MG63 (cell line): ENCODE data around the gene MARK3. TPM values are rescaled to one million over a fixed set of nuclear protein-coding genes. Genes with fewer than 3 reads are reported as not detected.

Source experiments
- DNase-seq: peaks from one replicate; pipeline ENCODE4 v3.0.0-alpha.2; 2020
- H3K27me3 ChIP-seq: fragments of 250-450 bp; sonication (Bioruptor Pico); 2 replicates; pipeline ENCODE4 v1.5.1; 2020; ENCODE audit warnings: mild to moderate bottlenecking, moderate library complexity
- H3K36me3 ChIP-seq: fragments of 250-450 bp; sonication (Bioruptor Pico); 2 replicates; pipeline ENCODE4 v1.5.1; 2020; ENCODE audit warnings: mild to moderate bottlenecking, moderate library complexity
- H3K4me3 ChIP-seq: fragments of 250-450 bp; sonication (Bioruptor Pico); 2 replicates; pipeline ENCODE4 v1.5.1; 2020; ENCODE audit warnings: mild to moderate bottlenecking, moderate library complexity
- H3K9me3 ChIP-seq: fragments of 250-450 bp; sonication (Bioruptor Pico); 2 replicates; pipeline ENCODE4 v1.5.1; 2020; ENCODE audit warnings: mild to moderate bottlenecking, moderate library complexity
- total RNA-seq: library from RNA; depleted of rRNA; stranded (reverse); fragments of >200 nt; shearing (Covaris generic); gene quantifications from 2 replicates; pipeline ENCODE4 v1.2.3, GENCODE V29; 2014; ENCODE audit warnings: low replicate concordance

The MARK3 gene
- total RNA-seq, 1 experiment from 2014 or later, result 31.6 TPM

DNA sequence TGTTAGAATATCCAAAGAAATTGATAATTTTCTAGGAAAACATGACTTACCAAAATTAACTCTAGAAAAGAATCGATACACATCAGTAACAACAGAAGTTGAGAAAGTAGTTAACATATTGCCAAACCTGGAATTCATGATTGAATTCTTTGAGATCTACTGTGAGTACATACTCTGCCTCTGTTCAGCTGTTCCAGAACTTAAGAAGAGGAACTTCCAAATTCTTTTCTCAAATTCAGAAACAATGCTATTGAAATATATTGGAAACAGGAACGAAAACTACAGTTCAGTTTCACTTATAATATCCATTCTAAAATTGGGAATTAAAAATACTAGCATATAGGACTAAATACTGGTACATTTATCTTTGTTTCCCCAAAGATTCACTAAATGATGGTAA lies 57.9 kb downstream of the MARK3 start:
- Histone ChIP-seq H3K36me3 (no peaks in the 10 kb centered on the region; the same call in 1 of the 2 replicates), H3K27me3 (no peaks in the 10 kb centered on the region), H3K4me3 (no peak overlapping the region), H3K9me3 (no peaks in the 10 kb centered on the region)
- DNase-seq, result no peak

DNA sequence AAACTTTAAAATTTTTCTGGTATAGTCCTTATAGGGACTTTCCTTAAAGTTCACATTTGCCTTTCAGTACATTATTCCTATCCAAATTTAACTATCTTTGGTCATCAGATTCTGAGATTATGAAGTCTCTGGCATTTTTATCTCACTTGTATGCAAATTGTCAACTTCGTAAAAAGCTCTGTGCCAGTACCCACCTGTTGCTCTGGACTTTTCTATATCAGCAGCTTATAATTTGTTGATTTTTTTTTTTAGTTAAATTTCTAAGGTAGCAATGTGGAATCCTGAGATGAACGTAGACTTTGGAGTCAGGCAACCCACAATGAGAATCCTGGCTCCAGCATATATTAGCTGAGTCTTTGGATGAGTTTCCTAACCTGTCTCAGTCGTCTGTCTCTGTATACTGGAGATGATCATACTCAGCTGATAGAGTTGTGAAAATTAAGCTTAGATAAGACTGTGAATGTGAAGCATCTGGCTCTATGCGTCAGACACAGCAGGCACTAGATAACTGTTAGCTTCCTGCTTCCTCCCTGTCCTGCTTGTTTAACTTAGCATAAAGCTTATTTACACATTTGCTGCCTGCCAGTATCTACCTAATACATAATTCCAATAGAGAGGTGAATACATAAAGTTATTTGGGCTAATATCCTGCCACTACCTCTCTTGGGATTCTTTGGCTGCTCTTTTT lies 59.8 kb downstream of the MARK3 start:
- H3K36me3 ChIP-seq, result no peaks in the 10 kb centered on the region

DNA sequence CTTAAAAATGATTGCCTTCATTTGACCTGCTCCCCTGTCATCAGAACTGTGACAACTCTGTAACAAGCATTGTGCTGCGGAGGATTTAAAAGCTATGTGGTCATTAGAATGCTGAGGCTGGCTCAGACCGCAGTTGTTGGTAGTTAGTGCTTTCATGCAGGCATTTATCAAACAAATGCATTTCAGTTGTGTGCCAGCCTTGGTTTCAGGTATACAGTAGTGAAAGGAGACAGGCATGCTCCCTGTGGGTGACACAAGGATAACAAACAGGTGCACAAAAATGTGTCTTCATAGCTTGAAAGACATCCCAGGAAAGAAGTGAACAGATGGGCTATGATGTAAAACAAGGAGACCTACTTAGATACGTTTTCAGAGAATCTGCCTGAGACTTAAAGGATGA lies 60.6 kb downstream of the MARK3 start:
- H3K9me3 ChIP-seq, result no peaks in the 10 kb centered on the region
- no peaks in the 10 kb centered on the region for H3K27me3 ChIP-seq
- no peak for DNase-seq
- no peaks in the 10 kb centered on the region for H3K36me3 ChIP-seq
- no peak overlapping the region for H3K4me3 ChIP-seq

More for the DNA sequence above, 59.8 kb downstream of the MARK3 start:
- no peak for DNase-seq
- Histone ChIP-seq H3K4me3 (no peak overlapping the region), H3K9me3 (no peaks in the 10 kb centered on the region), H3K27me3 (no peaks in the 10 kb centered on the region)

DNA sequence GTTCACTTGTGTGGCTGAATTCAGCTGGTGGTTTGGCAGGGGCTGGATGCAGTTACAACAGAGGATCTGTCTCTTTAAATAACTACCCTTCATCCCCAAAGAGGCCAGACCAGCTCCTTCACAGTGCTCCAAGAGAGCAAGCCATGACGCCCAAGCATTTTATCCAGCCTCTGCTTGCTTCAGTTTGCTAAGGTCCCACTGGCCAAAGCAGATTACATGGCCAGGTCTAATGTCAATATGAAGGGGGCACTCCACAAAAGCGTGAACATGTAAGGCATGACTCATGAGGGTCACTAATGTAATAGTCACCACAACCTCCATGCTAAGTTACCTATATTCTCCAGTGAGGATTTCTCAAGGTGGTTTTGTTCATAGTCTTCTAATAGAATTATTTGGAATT lies 62.9 kb downstream of the MARK3 start:
- Histone ChIP-seq H3K27me3 (no peaks in the 10 kb centered on the region), H3K4me3 (no peak overlapping the region), H3K9me3 (no peaks in the 10 kb centered on the region), H3K36me3 (no peaks in the 10 kb centered on the region)
- DNase-seq, result no peak

DNA sequence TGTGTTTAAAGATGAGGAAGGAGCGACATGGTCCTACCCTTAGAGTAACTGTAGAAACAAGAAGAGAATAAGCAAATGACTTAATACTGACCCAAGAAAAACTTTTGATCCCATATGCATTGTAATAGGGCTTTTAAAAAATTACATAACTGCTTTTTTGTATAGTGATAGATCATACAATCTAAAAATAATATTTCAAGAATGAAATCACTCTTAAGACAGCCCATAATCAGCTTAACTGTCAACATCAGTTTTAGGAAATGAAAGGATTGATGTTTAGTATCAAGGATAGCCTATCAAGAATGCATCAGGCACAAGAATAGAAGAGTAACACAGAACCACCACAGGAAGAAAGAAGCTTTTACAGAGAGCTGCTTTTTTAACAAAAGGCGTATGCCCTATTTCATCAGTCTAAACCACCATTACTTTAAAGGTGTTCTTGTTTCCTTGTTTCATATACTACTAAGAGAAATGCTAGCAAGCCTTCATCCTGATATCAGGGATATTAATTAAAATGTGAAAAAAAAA lies 64.5 kb downstream of the MARK3 start:
- Histone ChIP-seq H3K27me3 (no peaks in the 10 kb centered on the region), H3K36me3 (0 out of 2 replicates have a peak, but pooled peaks cover under 1% of the 10 kb centered on the region), H3K9me3 (no peaks in the 10 kb centered on the region), H3K4me3 (no peak overlapping the region)
- DNase-seq, result no peak

DNA sequence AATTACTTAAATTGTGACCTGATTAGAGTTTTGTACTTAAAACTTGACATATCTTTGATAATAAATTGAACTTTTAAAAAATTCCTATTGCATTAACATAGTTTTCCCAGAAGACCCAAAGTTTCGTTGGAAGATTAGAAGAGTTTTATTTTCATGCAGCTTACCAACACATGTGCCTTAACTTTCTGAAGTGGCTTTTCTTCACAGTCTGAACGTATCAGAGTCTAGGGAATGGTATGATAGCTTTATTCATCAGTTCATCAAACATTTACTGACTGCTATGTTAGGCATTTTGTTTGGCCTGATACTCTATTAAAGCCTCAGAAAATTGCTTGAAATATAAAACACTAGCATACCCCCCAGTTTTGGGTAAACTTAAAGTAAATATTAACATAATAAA lies 65.2 kb downstream of the MARK3 start:
- H3K27me3 ChIP-seq, result no peaks in the 10 kb centered on the region
- H3K36me3 ChIP-seq, result peaks cover 2% of the 10 kb centered on the region; the same call in 1 of the 2 replicates
- H3K9me3 ChIP-seq, result no peaks in the 10 kb centered on the region
- H3K4me3 ChIP-seq, result no peak overlapping the region
- no peak for DNase-seq

DNA sequence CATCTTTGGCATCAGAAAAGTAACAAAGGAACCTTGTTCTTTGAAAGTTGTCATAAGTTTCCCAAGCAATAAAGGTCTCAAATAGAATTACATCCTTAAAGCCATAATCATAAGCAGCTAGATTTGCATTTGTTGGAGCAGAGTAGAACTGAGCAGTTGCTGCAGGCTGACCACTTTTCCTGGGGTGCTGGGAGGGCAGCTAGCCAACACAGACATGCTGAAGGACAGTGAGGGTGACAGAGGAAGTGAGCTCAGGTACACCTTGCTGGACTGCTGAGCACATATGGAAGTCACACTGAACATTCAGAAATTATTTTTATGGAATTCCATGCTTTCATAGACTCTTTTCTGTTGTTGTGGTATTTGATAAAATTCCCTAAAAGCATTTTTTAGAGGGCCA lies 66.2 kb downstream of the MARK3 start:
- DNase-seq, result no peak
- Histone ChIP-seq H3K36me3 (peaks cover 2% of the 10 kb centered on the region; the same call in 1 of the 2 replicates), H3K4me3 (no peak overlapping the region), H3K27me3 (no peaks in the 10 kb centered on the region), H3K9me3 (no peaks in the 10 kb centered on the region)

DNA sequence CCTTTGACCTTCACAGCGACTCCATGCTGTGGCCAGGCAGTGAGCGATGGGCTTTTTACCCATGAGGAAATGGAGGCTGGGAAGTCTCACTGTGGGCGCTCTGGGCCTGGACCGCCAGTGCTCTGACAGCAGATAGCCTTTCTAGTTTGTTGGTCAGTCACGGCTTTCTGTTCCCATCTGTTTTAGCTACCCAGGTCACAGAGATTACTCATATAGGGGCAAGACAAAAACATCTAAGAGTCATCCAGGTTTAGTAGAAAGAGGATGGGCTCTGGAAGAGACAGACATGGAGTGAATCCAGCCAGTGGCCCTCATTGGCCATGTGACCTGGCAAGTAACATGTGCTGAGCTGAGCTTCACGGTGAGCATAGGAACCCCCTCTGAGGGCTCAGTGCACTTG lies 68.6 kb downstream of the MARK3 start:
- no peak for DNase-seq
- H3K4me3 ChIP-seq, result no peak overlapping the region

DNA sequence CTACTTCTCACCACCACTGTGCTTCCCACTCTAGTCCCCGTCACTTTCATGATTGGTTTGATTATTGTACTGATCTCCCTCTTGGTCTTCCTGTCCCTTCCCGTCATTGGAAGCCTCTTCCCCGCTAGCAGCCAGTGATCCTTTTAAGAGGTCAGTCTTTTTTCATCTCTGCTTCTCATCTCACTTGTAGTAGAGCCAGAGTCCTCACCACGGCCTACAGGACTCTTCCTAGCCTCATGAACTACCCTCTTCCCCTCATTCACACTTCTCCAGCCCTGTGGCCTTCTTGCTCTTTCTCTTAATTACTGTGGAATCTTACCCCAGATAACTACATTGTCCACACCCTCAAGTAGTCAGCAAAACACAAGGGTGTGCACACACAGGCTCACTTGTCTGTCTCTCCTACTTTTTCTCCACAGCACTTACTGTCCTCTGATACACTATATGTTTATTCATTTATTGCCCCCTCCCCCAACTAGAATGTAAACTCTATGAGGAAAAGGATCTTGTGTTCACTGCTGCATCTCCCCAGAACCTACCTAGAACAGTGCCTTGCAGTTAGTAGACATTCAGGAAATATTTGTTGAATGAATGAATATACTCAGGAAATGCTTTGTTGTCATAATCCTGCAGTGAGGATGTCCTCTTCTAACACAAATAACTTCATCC lies 71.1 kb downstream of the MARK3 start:
- Histone ChIP-seq H3K9me3 (no peaks in the 10 kb centered on the region), H3K36me3 (peaks cover 12% of the 10 kb centered on the region), H3K27me3 (no peaks in the 10 kb centered on the region), H3K4me3 (no peak overlapping the region)
- no peak for DNase-seq

More for the DNA sequence above, 68.6 kb downstream of the MARK3 start:
- Histone ChIP-seq H3K27me3 (no peaks in the 10 kb centered on the region), H3K9me3 (no peaks in the 10 kb centered on the region), H3K36me3 (peaks cover 12% of the 10 kb centered on the region)

DNA sequence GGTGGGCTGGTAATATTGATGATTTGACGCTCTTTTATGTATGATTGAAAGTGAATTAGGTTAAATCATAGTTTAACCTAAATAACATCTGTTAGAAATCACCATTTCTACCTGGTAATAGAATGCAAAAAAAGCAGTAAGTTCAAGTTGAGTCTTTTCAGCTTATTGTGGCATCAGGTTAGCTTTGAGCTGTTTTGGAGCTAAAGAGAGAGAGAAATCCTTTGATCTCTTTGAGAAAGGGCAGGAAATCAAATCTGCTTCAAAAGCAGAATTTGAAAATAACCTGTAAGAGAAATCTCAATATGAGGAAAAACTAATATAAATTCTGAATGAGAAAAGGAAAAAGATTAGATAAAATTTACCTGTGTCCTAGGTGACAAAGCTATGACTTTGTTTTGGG lies 75.2 kb downstream of the MARK3 start:
- Histone ChIP-seq H3K4me3 (no peak overlapping the region), H3K9me3 (no peaks in the 10 kb centered on the region), H3K36me3 (peaks cover 15% of the 10 kb centered on the region), H3K27me3 (no peaks in the 10 kb centered on the region)
- DNase-seq, result no peak

DNA sequence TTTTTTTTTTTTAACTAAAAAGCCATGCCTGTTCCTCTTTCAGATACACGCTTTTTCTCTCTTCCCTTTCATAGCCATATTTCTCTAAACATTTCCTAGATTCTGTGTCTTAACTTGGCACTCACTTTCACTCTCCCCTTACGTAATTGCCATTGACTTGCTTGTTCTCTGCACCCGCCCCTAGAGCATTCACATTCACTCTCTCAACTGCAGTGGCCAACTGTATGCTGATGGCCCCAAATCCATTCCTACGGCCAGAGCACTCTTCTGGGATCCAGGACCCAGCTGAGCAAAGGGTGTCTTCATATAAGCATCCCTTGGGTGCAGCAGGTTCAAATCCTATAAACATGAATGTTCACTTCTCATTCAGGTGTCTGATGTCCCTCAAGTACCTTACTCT lies 77.9 kb downstream of the MARK3 start:
- no peaks in the 10 kb centered on the region for H3K27me3 ChIP-seq
- DNase-seq, result no peak
- peaks cover 15% of the 10 kb centered on the region for H3K36me3 ChIP-seq

DNA sequence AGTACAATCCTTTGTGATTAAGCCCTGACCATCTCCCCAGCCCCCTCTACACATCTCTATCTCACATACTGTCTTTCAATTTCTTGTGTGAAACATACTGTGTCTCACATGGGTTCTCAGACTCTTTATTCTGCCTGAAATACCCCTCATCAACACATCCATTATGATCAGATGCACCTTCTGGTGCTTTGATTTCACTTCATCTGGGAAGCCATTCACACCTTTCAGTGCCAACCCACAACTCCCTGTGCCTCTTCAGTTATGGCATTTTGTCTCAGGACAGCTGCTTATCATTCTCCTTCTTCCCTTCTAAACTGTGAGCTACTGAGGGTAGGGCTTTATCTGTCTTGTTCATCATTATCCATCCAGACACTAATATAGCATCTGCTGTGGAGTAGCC lies 78.6 kb downstream of the MARK3 start:
- no peaks in the 10 kb centered on the region for H3K27me3 ChIP-seq
- no peak overlapping the region for H3K4me3 ChIP-seq
- H3K36me3 ChIP-seq, result peaks cover 12% of the 10 kb centered on the region
- no peak for DNase-seq
- H3K9me3 ChIP-seq, result no peaks in the 10 kb centered on the region

More for the DNA sequence above, 77.9 kb downstream of the MARK3 start:
- Histone ChIP-seq H3K4me3 (no peak overlapping the region), H3K9me3 (no peaks in the 10 kb centered on the region)

DNA sequence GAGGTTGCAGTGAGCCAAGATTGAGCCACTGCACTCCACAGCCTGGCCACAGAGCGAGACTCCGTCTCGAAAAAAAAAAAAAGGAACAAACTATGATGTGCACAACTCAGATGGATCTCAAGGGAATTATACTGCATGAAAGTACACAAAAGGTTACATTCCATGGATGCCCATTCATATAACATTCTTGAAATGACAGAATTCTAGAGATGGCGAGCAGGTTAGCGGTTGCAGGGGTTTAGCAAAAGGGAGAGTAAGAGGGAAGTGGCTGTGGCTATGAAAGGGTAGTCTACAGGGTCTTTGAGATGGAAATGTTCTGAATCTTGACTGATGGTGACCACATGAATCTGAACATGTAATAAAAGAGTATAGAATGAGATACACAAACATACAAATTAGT lies 87.7 kb downstream of the MARK3 start:
- no peak for DNase-seq
- Histone ChIP-seq H3K9me3 (no peaks in the 10 kb centered on the region), H3K36me3 (peaks cover 24% of the 10 kb centered on the region), H3K27me3 (no peaks in the 10 kb centered on the region), H3K4me3 (no peak overlapping the region)

DNA sequence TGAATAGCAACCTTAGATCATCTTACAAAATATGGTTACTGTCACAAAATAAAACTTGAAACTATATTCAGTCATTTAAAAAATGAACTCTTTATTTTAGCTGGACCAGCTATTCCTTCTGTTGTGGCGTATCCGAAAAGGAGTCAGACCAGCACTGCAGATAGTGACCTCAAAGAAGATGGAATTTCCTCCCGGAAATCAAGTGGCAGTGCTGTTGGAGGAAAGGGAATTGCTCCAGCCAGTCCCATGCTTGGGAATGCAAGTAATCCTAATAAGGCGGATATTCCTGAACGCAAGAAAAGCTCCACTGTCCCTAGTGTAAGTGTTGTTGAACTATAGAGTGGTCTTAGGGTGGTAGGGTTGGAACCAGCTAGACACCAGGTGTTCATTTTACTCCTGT lies 89.7 kb downstream of the MARK3 start:
- H3K9me3 ChIP-seq, result no peaks in the 10 kb centered on the region
- no peak for DNase-seq
- peaks cover 22% of the 10 kb centered on the region for H3K36me3 ChIP-seq
- H3K27me3 ChIP-seq, result no peaks in the 10 kb centered on the region
- no peak overlapping the region for H3K4me3 ChIP-seq

DNA sequence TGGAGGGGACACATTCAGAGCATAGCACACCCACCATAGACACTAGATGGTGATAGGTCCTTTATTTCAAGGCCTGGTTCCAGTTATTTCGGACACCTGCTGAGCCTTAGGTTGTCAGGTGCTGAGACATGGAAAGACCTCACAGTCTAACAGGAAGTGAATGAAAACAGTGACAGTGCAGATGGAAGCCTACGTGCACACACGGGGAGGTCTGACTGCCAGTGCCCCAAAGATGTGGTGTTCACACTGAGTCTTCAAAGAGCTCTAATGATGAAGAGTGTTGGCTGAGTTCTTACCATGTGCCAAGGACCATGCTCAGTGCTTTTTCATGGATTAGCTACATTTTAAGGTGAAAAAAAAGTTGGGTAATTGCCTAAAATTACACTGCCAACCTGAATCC lies 90.8 kb downstream of the MARK3 start:
- Histone ChIP-seq H3K4me3 (no peak overlapping the region), H3K36me3 (peaks cover 22% of the 10 kb centered on the region), H3K27me3 (no peaks in the 10 kb centered on the region), H3K9me3 (no peaks in the 10 kb centered on the region)
- no peak for DNase-seq

DNA sequence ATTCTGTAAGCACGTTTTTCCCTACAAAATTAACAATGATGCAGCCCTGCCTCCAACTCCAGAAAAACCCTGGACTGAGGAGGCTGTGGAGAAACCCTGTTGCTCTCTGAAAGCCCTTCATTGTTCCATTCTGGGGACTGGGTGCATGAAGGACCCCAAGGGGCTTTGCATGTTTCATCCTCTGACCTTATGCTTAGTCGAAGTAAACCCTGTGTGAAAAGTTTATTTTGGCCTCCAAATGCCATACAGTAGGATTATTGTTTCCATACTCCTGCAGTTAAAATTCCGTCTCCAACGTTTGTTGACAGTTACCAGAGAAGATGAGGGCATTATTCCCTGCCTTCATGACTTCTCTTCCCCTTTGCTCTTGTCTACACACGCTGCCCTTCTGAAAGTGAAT lies 91.4 kb downstream of the MARK3 start:
- H3K4me3 ChIP-seq, result no peak overlapping the region
- H3K9me3 ChIP-seq, result no peaks in the 10 kb centered on the region
- no peak for DNase-seq
- H3K27me3 ChIP-seq, result no peaks in the 10 kb centered on the region
- H3K36me3 ChIP-seq, result peaks cover 16% of the 10 kb centered on the region

DNA sequence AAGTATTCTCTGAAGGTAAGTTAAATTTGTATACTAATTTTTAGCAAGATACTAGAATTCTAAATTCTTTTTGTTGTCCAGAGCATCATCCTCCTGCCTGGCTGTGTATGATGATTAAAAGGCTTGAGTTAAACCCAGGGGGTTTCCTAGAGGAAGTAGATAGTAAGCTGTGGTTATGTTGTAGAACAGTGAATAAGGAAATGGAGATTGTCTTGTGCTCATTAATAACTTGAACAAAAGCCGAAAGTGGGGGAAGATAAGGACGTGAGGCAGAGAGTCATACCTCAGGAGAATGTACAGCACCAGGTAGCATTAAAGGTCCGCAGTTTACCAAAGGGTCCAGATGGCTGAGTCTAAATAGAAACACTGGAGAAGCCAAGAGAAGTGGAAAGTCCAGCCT lies 95.4 kb downstream of the MARK3 start:
- no peaks in the 10 kb centered on the region for H3K9me3 ChIP-seq
- peaks cover 6% of the 10 kb centered on the region for H3K36me3 ChIP-seq
- no peaks in the 10 kb centered on the region for H3K27me3 ChIP-seq

DNA sequence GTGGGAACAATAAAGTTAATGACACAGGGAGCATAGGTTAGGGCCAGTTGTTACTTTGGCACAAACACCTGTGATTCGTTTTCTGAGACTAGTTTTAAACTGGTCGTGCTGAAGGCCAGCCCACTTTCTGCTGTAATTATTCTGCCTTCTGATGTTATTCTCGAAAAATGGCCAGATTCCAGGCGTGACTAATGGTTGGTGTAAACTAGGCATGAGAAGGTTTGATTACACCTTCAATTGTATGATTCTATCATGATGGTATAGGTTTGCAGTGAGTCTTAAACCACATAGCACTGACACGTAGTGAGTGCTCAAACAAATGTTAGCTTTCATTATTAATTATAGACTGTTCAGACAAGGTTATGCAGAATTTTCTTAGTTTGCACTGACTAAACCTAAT lies 98.4 kb downstream of the MARK3 start:
- peak; percentile 74 for DNase-seq
- peaks cover 10% of the 10 kb centered on the region for H3K36me3 ChIP-seq
- H3K4me3 ChIP-seq, result no peak overlapping the region

More for the DNA sequence above, 95.4 kb downstream of the MARK3 start:
- DNase-seq, result no peak
- H3K4me3 ChIP-seq, result no peak overlapping the region

More for the DNA sequence above, 98.4 kb downstream of the MARK3 start:
- Histone ChIP-seq H3K9me3 (no peaks in the 10 kb centered on the region), H3K27me3 (no peaks in the 10 kb centered on the region)
